Stimulated activated naive CD8-positive, alpha-beta T cell treated with anti-CD3 and anti-CD28 coated beads, Interleukin-15, Interleukin-2, amounts not matched to agents 100 U/mL and 50 U/mL, for 24 hours (primary cell): ENCODE data around the gene SCTR.
"Not testable (repeated sequence)": the region's sequence is repeated elsewhere in the genome, so short reads cannot be mapped to it uniquely, and the experiment has no call there.

Source experiments
- ATAC-seq: fragments of 150-1000 bp; cut with Tn5 transposase; one replicate; pipeline ENCODE4 v1.10.0; 2021
- DNase-seq: peaks from one replicate; pipeline ENCODE4 v3.0.0; 2021

Gene SCTR

DNA sequence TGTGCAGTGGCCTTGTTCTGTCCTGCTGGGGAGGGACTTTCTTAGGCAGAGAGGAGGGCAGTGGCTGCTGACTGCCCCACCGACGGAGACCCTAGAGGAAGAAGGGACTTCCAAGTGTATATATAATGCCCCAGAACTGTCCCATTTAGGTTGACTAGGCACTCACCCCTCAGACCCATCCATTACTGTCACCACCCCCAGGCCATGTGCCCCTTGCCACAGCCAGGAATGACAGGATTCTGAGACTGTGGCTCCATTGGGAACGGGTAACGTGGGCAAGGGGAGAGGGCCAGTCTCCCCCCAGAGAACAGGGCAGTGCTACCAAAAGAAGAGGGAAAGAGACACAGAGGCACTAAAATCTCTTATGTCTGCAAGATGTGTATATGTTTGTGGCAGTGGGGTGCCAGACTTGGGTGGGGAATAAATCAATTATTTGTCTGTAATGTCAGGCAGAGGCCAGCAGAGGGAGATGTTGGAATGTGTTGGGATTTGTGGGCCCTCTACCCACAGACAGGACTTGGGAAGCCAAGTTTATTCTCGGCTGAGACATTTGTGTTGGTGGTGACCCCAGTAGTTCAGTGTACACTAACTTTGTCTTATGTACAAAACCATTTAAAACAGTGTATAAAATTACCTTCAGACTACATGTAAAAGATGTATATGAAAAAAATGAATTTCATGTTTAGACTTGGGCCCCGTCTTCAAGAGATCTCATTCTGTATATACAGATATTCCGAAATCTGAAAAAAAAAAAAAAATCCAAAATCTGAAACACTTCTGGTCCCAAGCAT is 116.7 kb downstream of the SCTR start:
- peak; percentile 52 for ATAC-seq
- DNase-seq, result peak; percentile 30

DNA sequence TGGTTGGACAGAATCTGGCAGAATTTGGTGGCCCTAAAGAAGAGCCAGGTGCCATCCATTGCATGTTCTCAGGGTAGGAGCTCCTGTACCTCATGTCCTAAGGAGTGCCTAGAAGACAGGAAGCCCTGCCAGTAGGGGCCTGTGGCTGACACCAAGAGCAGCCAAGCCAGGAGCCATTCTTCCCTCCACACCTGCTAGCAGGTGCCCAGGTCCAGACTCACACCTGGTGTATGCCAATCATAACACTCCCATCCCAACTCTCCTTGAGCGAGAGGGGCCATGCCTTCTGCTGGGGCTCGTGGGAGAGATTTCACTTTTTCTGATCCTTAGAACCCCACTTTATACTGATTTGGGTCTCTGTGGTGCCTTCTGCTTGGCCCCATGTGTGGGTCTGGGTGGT is 119.1 kb downstream of the SCTR start:
- DNase-seq (no peak), ATAC-seq (no peak)

DNA sequence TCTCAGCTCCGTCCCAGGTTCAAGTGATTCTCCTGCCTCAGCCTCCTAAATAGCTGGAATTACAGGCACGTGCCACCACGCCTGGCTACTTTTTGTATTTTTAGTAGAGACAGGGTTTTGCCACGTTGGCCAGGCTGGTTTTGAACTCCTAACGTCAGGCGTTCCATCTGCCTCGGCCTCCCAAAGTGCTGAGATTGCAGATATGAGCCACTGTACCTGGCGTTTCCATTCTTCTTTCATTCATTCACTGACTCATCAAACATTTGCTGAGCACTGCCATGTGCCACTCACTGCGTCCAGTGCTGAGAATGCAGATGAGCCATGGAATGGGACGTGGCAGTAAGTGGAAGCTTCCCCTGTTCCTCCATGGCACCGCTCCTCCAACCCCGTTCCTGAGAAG is 120.7 kb downstream of the SCTR start:
- DNase-seq, ATAC-seq: not testable (repeated sequence)

DNA sequence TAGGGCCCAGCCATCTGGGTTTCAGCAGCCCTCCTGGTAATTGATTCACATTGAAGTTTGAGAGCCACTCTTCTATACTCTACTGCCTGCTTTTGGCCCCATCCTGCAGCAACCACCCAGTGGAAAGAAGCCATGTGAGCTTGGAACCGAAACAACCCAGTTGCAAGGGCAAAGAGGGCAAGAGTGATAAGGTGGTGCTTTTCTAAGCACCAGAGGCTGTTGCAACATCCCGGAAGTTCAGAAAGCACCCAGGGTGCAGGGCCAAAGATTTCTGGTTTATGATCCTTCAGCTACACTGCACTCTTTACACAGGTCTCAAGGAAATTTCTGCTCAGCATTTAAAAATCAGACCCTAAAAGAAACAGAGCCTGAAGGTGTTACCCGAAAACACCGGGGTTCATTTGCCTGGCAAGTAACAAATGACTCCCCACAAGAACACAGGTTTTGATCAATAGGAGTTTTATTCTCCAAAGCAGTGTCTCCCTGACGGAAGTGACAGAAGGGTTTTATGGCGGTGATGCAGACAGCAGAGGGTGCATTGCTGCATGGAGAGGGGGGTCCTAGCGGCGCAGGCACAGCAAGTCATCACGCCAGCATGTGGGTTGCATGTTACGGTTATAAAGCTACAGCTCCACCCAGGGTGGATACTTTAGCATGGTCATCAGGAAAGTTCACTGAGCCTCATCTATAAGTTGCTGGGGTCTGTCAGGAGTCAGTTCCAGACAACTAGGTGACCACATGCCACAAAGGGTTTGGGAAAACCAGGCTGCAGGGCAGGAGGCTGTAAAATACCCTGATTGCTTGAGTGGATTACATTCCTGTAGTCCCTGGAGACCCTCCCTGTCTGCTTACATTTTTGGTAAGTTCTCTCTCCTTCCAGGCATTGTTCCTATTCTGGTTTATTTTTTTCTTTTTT is 121.4 kb downstream of the SCTR start:
- ATAC-seq, result no peak
- no peak for DNase-seq

DNA sequence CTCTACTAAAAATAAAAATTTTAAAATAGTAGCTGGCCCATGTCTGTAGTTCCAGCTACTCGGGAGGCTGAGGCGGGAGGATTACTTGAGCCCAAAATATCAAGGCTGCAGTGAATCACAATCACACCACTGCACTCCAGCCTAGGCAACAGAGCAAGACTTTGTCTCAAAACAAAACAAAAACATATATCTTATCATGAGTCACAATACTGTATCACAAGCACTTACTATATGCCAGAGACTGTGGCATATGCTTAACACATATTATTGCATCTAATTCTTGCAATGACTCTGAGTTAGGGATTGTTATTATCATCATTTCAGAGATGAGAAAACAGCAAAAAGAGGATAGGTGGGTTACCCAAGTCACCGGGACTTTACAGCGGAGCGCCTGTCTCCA is 122.2 kb downstream of the SCTR start:
- no peak for ATAC-seq
- no peak for DNase-seq

DNA sequence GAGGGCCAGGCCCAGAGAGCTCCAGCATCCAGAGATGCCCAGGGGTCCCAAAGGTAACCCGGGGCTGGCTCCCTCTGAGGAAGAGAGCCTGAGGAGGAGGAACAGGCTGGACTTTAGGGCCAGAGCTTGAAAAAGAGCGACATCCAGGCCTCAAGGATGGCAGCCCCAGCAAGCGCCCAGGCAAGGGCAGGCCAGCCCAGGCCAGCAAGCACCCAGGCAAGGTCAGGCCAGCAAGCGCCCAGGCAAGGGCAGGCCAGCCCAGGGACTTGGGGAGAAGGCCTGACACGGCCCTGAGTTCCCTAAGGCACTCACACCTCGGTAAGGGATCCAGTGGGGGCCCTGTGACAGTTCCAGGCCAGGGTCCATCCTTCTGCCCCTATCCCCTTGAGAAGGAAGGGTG is 127.1 kb downstream of the SCTR start:
- ATAC-seq (no peak), DNase-seq (no peak)

DNA sequence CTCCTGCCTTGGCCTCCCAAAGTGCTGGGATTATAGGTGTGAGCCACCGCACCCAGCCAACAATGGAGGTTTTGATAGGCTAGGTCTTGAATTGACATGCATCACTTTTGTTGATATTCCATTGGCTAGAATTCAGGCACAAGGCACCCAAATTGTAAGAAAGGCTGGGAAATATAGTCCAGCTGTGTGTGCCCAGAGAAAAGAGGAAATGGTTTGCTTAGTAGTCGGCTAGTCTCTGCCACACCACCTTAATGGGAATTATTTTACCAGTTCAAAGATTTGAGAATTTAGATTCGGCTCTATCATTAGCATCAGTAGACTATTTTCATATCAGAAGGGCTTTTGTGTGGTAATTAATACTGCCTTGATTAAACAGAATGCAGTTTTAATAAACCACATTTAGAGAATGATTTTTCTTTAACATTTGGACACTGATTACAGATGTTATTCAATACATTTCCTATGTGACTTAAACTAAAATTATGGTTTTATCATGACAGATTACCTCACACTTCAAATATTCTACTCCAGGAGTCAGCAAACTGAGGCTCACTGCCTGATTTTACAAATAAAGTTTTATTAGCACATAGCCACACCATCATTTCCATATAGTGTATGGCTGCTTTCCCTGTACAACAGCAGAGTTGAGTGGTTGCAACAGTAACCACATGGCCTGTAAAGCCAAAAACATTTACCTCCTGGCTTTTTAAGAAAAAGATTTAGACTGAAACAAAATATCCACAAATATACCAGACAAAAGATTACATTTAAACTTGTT is 130.1 kb downstream of the SCTR start:
- ATAC-seq (no peak), DNase-seq (no peak)
